GM15510 (cell line): ENCODE data around the gene SLC38A9.

Experiments
- POLR2A ChIP-seq: IDR thresholded peaks from 3 replicates; pipeline ENCODE4 v1.6.1; 2011; ENCODE audit warnings: borderline replicate concordance; ENCODE audit not compliant: insufficient read length; ENCODE audit errors: extremely low read depth

The SLC38A9 gene

DNA sequence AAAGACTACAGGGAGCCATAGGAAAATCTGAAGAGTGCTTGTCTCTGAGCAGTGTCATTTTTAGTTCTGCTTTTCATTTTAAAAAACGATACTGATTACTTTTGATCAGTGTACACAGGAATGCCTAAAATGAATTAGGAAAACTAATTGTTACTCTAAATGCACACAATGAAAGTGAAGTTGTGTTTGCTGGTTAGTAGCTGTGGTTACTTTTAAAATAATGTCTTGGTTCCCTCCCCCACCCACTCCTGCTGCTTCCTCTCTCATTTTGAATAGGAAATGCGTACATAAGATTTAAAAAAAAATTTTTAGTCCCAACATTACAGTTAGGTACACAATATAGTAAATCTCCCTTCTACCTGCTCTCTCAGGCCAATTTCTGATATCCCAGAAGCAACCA is 129.9 kb downstream of the SLC38A9 start:
- TF ChIP-seq POLR2A, result no peak

DNA sequence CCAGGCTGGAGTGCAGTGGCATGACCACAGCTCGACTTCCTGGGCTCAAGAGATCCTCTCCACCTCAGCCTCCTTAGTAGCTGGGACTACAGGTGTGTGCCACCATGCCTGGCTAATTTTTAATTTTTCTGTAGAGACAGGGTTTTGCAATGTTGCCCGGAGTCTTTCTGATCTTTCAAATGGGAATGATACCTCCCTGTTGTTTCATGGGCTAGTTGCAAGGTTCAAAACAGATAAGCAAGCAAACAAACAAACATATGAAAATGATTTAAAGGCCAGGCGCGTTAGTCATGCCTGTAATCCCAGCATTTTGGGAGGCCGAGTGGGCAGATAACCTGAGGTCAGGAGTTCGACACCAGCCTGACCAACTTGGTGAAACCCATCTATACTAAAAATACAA is 132.1 kb downstream of the SLC38A9 start:
- no peak for TF ChIP-seq POLR2A

DNA sequence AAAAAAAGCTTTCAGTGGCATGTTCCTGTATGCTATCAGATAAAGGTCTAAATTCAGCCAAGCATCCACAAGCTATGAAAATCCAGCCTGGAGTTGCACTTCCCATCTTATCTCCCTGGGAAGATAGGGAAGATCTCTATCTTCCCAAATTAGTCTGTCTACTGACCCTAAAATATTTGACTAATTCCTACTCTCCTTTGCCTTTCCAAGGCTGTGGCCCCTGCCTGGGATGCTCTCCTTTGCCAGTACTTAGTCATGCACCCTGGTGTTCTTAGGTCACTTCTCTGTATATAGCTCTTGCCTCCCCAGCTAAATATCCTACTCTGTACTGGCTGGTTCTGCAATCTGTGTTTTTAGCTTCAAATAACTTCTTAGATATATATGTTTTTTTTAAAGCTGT is 133.4 kb downstream of the SLC38A9 start:
- TF ChIP-seq POLR2A, result no peak

DNA sequence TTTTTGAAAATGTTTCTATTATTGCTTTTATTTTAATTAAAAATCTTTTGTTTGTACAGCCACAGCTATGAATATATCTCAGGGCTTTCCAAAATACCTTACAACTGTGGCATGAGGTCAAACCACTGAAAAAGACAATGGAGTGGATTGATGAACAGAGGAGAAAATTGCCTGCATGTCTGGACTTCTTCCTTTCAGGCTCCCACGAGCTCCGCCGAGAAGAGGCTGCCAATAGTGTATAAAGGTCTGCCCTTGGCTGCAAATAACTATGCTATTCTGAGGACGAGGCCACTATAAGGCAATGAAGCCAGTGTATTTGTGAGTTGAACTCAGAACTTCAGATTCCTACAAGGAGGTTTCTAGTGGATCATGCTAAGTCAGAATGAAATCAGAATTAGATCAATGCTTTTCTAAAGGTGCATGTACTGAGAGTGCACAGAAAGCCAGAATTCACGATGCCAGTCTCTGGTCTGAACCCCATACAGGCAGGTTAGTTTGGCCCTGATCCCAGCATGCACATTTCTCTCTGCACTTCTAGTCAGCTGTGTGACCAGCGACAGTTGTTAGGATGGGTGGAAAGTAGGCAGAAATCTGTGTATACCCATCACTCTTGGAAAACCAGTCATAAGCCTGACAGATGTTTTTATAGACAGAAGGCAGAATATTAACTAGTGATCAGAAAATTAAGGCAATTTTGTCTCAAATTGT is 134.6 kb downstream of the SLC38A9 start:
- TF ChIP-seq POLR2A, result no peak

DNA sequence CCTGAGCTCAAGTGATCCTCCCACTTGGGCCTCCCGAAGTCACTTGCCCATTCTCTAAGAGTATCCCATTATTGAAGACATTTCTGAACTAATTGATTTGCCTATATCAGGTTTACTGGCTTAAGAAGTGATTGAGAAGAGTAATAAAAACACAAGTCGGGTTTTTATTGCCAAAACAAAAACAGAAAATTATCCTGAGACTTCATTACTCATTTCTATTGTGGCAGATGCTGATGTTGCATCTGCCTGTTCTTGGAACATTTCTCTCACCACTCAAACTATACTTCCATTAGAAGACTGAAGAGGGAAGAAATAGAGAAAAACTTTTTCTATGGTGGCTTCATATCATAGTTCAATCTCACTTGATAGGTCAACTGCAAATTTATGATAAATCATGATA is 135.5 kb downstream of the SLC38A9 start:
- no peak for TF ChIP-seq POLR2A
